OCI-LY1 (cell line): ENCODE results near the gene NDUFAF2.

Experiments
- CTCF ChIP-seq: fragments of 200-600 bp; sonication (generic), shearing (Covaris generic); IDR thresholded peaks from 2 replicates; pipeline ENCODE4 v1.5.1; 2017; ENCODE audit warnings: mild to moderate bottlenecking, antibody characterized with exemption, low read length, moderate library complexity, mixed read lengths
- EZH2 ChIP-seq: fragments of 200-600 bp; sonication (generic), shearing (Covaris generic); IDR thresholded peaks from 2 replicates; pipeline ENCODE4 v1.8.0; 2017; ENCODE audit warnings: borderline replicate concordance, mixed run types, mild to moderate bottlenecking, antibody characterized with exemption, low read length, moderate library complexity, mixed read lengths

DNA sequence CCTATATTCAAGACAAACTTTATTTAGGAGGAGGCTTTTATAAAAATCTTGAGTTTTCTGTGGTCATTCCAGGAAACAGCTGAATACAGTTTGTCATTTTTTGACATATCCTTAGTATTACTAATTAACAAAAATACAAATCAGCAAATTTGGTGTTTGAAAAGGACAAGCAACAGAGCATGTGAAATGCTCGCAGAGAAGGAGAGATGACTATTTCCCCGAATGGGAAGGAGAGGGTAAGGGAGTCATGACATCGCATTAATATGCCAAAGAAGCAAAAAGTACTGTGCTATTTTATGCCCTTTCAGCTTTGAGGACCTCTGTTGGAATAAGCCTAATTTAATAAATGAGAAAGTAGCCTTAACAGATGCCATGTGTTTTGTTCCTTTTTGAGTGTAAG, 215.5 kb downstream of the NDUFAF2 start:
- TF ChIP-seq CTCF (no peak), EZH2 (no peak)
